Right lobe of liver (tissue), 4 donors: ENCODE results near the gene TMEM143.

Experiments
- CTCF ChIP-seq, 4 donors: fragments of 200-600 bp in 3 of 4; fragments of 450-650 bp in 1 of 4; IDR thresholded peaks; one replicate each; pipeline versions ENCODE4 v1.5.1 to v1.8.0; 2016 to 2022; ENCODE audit warnings: antibody characterized with exemption in 4 of 4, mild to moderate bottlenecking in 2 of 4
- POLR2A ChIP-seq: fragments of 450-650 bp; IDR thresholded peaks from one replicate; pipeline ENCODE4 v1.6.1; 2017; ENCODE audit warnings: antibody characterized with exemption, mild to moderate bottlenecking
- donor health status: DM: no; HTN: no; CAD: no.
- donor health status: DM: no; HTN: no; CAD: no.
- donor health status: DM: no; HTN: yes; CAD: no.

GRCh38 chr19:48395170-48395455 is 31.4 kb upstream of the TMEM143 start:
- no peak for TF ChIP-seq CTCF (IDR thresholded peaks at IDR 0.05)
- no peak for TF ChIP-seq POLR2A
